ENCODE results near the gene NRSN2. TPM values are rescaled to one million over a fixed set of nuclear protein-coding genes. Genes with fewer than 3 reads are reported as not detected.
A peak's percentile ranks its signal among the peaks of the same experiment; 100 is the strongest.

NRSN2 gene
- total and polyA plus RNA-seq, 2 of the 4 experiments (the other 2 are of a cell fraction) = 9.9 to 101 TPM

- Histone ChIP-seq H2AFZ (replicated peaks; ENCODE audit: low read length, poor library complexity) (peak overlapping the region; percentile 89), H3K9me3 (ENCODE audit: control insufficient read depth, insufficient read depth, low read length) (no peaks in the 10 kb centered on the region), H2BK20ac (ENCODE audit: low read depth, low read length) (no peak overlapping the region), H2BK5ac (ENCODE audit: low read depth, low read length, poor library complexity, severe bottlenecking) (peak overlapping the region; percentile 92), H2BK120ac (ENCODE audit: low read depth, low read length) (peak overlapping the region; percentile 58), H2AK9ac (replicated peaks; ENCODE audit: low read depth, low read length, poor library complexity) (peak overlapping the region; percentile 99), H3K27ac (ENCODE audit: insufficient read depth, low read length) (peak overlapping the region; percentile 99), H4K20me1 (ENCODE audit: insufficient read depth, low read length) (peaks cover 33% of the 10 kb centered on the region), H2AK5ac (ENCODE audit: low read depth, low read length) (peak overlapping the region; percentile 97), H3K4me3 (ENCODE audit: insufficient read depth, low read depth, low read length) (peak overlapping the region; percentile 100), H3K14ac (replicated peaks; ENCODE audit: low read depth, low read length) (peak overlapping the region; percentile 97), H3K9me1 (ENCODE audit: insufficient read depth, low read length) (peaks cover 25% of the 10 kb centered on the region), H3K27me3 (ENCODE audit: control insufficient read depth, insufficient read depth, low read length) (no peaks in the 10 kb centered on the region), H2BK15ac (ENCODE audit: low read depth, low read length) (peak overlapping the region; percentile 29; the same call in 1 of the 3 replicates), H3K56ac (ENCODE audit: extremely low read depth, insufficient read depth, low read length) (peak overlapping the region; percentile 44), H3K18ac (ENCODE audit: low read depth, low read length) (peak overlapping the region; percentile 83), H4K91ac (ENCODE audit: insufficient read depth, low read depth, low read length) (peak overlapping the region; percentile 71), H4K8ac (ENCODE audit: low read depth in 2 of 2, low read length in 2 of 2) (peak overlapping the region; percentile 58 to 88), H3K4ac (ENCODE audit: low read depth, low read length) (peak overlapping the region; percentile 98), H3K4me1 (ENCODE audit: control insufficient read depth, insufficient read depth, low read length) (peaks cover 17% of the 10 kb centered on the region), H3K9ac (ENCODE audit: low read depth, low read length) (peak overlapping the region; percentile 90), H3K23ac (ENCODE audit: low read depth, low read length) (peak overlapping the region; percentile 97), H3K36me3 (ENCODE audit: control insufficient read depth, insufficient read depth, low read length) (peaks cover 5% of the 10 kb centered on the region; the same call in 1 of the 2 replicates), H3K79me1 (ENCODE audit: low read depth in 1 of 2, low read length in 2 of 2) (peaks cover 33 to 50% of the 10 kb centered on the region in 2 experiments), H4K5ac (ENCODE audit: low read depth, low read length) (peak overlapping the region; percentile 86), H3K4me2 (ENCODE audit: low read depth, low read length) (peak overlapping the region; percentile 99)
- no TSS peak for BruUV-seq (replicated peaks)
- TF ChIP-seq CTCF (conservative IDR thresholded peaks at IDR 0.05; ENCODE audit: low read depth, low read length) (no peak), CHD1 (IDR thresholded peaks at IDR 0.05; ENCODE audit: low read depth, low read length) (peak; percentile 72; the same call in 1 of the 2 replicates), RAD21 (IDR thresholded peaks at IDR 0.05; ENCODE audit: low read length) (0 out of 2 replicates have a peak, but pooled peaks have one; percentile 6)
- in situ Hi-C loops (cut with MboI; ENCODE audit: low sequenced_read_pairs) (no loop called here), dilution Hi-C loops (cut with HindIII; ENCODE audit: low sequenced_read_pairs, unreplicated experiment) (no loop called here), intact Hi-C loops (cut with micrococcal nuclease) (loop anchor here (1.0 to 2.0 kb wide), 2 partner anchors 13 to 29 kb away; no protein-coding TSS in a partner anchor)
- ChIA-PET POLR2A (ENCODE audit: unreplicated experiment) (interaction anchor here (0.6 kb wide), 1 partner anchor 12 kb away, joined by 5 read pairs; no protein-coding TSS in a partner anchor), CTCF (interaction anchor here (1.3 to 1.5 kb wide), 2 partner anchors 11 to 32 kb away, joined by 3 read pairs; no protein-coding TSS in a partner anchor)
- WGBS, 2 experiments (ENCODE audit: extremely low coverage in 2 of 2, insufficient read length in 1 of 2) = 0% methylated on average over 56 of the region's 75 CpGs; no CpG with 5 or more reads in 1 of the 2 experiments
- ATAC-seq (ENCODE audit: low read depth) (peak; percentile 43), DNase-seq (peak; percentile 71)
Observed at GRCh38 chr20:297925-298775, 48.8 kb upstream of the NRSN2 start.

All from IMR-90 (cell line).